ENCODE data around the gene FBLN7. TPM values are rescaled to one million over a fixed set of nuclear protein-coding genes. Genes with fewer than 3 reads are reported as not detected.
"Not testable (repeated sequence)": the region's sequence is repeated elsewhere in the genome, so short reads cannot be mapped to it uniquely, and the experiment has no call there.

Gene FBLN7, protein sequence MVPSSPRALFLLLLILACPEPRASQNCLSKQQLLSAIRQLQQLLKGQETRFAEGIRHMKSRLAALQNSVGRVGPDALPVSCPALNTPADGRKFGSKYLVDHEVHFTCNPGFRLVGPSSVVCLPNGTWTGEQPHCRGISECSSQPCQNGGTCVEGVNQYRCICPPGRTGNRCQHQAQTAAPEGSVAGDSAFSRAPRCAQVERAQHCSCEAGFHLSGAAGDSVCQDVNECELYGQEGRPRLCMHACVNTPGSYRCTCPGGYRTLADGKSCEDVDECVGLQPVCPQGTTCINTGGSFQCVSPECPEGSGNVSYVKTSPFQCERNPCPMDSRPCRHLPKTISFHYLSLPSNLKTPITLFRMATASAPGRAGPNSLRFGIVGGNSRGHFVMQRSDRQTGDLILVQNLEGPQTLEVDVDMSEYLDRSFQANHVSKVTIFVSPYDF
- 0.04 and 0.38 TPM in 2 replicates for total RNA-seq (2014; rRNA removed; shearing (Covaris generic))

DNA sequence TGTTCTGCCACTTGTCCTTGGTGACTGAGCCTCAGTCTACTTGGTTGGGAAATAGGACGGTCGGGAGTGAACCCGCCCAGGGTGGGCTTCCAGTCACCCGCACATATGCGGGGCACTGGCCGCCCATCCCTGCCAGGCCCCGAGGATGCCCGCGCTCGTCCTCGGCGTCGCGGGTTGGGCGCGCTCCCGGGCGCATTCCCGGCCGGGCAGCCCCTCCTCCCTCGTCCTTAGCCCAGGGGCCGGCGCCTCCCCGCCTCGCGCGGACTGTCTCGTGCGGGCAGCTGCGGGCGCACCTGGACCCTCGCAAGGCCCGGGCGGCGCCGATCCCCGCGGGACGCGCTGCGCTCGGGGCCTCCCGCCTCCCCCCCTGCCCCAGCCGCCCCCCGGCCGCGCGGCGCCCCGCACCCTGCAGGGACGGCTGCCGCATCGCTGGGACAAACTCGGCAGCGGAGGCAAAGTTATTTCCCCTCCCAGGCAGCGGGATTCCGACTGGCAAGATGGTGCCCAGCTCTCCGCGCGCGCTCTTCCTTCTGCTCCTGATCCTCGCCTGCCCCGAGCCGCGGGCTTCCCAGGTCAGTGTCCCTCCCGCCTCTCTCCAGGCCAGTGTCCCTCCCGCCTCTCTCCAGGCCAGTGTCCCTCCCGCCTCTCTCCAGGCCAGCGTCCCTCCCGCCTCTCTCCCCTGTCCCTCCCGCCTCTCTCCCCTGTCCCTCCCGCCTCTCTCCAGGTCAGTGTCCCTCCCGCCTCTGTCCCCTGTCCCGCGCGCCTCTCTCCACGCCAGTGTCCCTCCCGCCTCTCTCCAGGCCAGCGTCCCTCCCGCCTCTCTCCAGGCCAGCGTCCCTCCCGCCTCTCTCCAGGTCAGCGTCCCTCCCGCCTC is at the start of gene FBLN7:
TSS of gene FBLN7 (plus strand) at position 227 of the 874 bp plus-strand sequence. CDS start at position 498, 271 bp downstream.
- Histone ChIP-seq H3K27me3 (ENCODE audit: control insufficient read depth, insufficient read depth, low read length) (peaks cover 45% of the 10 kb centered on the region), H3K36me3 (replicated peaks; ENCODE audit: control insufficient read depth, insufficient read depth, low read length) (no peaks in the 10 kb centered on the region), H3K4me3 (ENCODE audit: insufficient read depth, low read depth, low read length) (peak within 1 kb of the TSS; percentile 56)
- DNase-seq: peak; percentile 91

GRCh38 chr2:112089375-112089774 is 48.8 kb upstream of the FBLN7 start:
- Histone ChIP-seq H3K36me3 (replicated peaks; ENCODE audit: control insufficient read depth, insufficient read depth, low read length) (peaks cover 4% of the 10 kb centered on the region; the same call in 1 of the 2 replicates), H3K4me3 (ENCODE audit: insufficient read depth, low read depth, low read length) (no peak overlapping the region), H3K27me3 (ENCODE audit: control insufficient read depth, insufficient read depth, low read length) (no peaks in the 10 kb centered on the region)
- no peak for DNase-seq

DNA sequence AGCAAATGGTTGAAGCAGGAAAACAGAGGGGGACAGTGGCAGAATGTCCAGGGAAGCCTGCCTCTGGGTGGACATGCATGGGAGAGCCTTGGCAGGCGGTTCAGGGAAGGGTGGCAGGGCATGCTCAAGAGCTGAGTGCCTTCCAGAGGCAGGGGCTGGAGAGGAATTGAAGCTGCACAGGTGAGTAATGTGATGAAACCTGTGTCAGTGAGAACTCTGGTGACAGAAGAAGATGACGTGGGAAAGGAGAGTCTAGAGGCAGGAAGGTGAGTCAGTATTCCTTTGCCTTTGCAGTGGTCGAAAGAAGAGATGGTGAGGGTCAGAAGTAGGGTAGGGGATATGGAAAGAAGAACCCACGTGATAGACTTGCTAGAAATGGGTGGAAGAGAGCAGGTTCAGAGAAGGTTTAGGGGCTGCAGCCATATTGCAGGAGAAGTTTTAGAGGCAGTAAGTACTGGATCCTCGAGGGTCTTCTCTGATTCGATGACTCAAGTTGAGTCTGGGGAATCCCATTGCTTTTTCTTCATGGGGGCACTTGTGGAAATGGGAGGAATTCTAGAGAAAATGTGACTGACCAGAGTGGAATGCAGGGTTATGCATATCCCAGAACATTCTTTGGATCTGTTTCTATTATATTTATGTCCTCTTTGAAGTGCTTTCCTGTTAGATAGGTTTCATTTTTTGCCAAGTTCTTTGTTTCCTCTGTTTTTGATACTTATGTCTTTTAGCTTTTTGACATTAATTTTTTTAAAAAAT is 45.7 kb upstream of the FBLN7 start:
- no peak for DNase-seq
- peaks cover 5% of the 10 kb centered on the region; the same call in 1 of the 2 replicates for H3K36me3 ChIP-seq (replicated peaks; ENCODE audit: control insufficient read depth, insufficient read depth, low read length)
- no peaks in the 10 kb centered on the region for H3K27me3 ChIP-seq (ENCODE audit: control insufficient read depth, insufficient read depth, low read length)

DNA sequence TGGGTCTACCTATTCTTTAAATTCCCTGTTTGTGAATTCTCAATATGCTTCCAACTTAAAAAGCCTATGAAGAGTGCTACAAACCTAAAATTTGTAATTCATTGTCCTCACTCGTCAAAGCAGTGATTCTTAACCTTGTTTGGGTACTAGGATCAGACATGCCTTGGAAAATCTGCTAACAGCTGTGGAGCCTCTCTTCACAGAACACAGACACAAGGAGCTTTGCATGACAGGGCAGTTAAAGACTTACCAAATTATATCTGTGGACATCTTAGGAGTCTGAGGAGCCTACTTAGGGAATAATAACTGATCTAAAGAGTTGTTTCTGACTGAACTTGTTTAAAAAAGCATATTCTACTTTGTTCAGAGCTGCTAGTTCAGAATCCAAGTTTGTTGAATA is 45.0 kb upstream of the FBLN7 start:
- peaks cover 2% of the 10 kb centered on the region; the same call in 1 of the 2 replicates for H3K36me3 ChIP-seq (replicated peaks; ENCODE audit: control insufficient read depth, insufficient read depth, low read length)

More for the DNA sequence above, 45.7 kb upstream of the FBLN7 start:
- H3K4me3 ChIP-seq (ENCODE audit: insufficient read depth, low read depth, low read length): no peak overlapping the region

GRCh38 chr2:112095681-112096080 is 42.5 kb upstream of the FBLN7 start:
- DNase-seq: no peak
- Histone ChIP-seq H3K36me3 (replicated peaks; ENCODE audit: control insufficient read depth, insufficient read depth, low read length) (peaks cover 2% of the 10 kb centered on the region; the same call in 1 of the 2 replicates), H3K27me3 (ENCODE audit: control insufficient read depth, insufficient read depth, low read length) (no peaks in the 10 kb centered on the region), H3K4me3 (ENCODE audit: insufficient read depth, low read depth, low read length) (no peak overlapping the region)

More for the DNA sequence above, 45.0 kb upstream of the FBLN7 start:
- no peak for DNase-seq
- Histone ChIP-seq H3K4me3 (ENCODE audit: insufficient read depth, low read depth, low read length) (no peak overlapping the region), H3K27me3 (ENCODE audit: control insufficient read depth, insufficient read depth, low read length) (no peaks in the 10 kb centered on the region)

DNA sequence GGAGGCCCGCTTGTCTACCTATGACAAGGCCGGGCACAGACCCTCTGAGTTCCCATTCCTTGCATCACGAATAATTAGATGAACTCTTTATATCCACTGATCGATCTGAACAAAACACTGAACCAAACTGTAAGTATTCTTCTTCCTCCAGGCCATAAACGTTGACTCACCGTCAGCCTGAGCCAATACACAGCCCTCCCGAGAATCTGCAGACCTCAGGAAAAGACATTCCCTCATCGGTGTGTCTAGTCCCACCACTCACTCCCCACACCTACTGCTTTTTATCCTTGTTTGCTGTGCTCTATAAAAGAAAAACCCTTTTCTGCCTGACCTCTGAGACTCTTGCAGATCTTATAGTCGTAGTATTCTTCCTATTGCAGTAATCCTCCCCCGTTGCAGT is 42.1 kb upstream of the FBLN7 start:
- H3K27me3 ChIP-seq (ENCODE audit: control insufficient read depth, insufficient read depth, low read length): no peaks in the 10 kb centered on the region
- H3K36me3 ChIP-seq (replicated peaks; ENCODE audit: control insufficient read depth, insufficient read depth, low read length): peaks cover 2% of the 10 kb centered on the region; the same call in 1 of the 2 replicates
- no peak overlapping the region for H3K4me3 ChIP-seq (ENCODE audit: insufficient read depth, low read depth, low read length)
- no peak for DNase-seq

DNA sequence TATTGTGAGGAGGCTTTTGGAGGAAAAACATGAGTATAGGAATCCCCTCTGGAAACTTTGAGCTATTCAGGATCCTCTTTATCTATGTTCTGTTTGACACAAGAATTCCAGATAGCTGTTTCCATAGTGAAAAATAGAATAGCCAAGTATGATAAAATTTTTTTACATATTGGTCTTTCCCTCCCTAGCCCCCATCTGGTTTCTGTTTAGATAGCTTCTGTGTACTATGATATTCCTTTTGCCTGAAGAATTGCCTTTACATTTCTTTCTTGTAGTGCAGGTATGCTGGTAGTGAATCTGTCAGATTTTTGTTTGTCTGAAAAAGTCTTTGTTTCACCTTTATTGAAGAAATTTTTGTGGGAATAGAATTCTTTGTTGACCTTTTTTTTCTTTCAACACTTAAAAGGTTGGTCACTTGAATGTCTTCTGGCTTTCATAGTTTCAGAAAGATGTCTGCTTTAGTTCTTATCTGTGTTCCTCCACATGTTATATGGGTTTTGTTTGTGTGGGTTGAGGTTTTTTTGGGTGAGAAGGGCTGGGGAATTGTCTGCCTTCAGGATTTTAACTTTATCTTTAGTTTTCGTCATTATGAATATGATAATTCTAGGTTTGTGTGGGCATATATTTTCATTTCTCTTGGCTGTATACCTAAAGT is 29.9 kb upstream of the FBLN7 start:
- H3K4me3 ChIP-seq (ENCODE audit: insufficient read depth, low read depth, low read length): no peak overlapping the region
- H3K27me3 ChIP-seq (ENCODE audit: control insufficient read depth, insufficient read depth, low read length): no peaks in the 10 kb centered on the region
- no peak for DNase-seq
- H3K36me3 ChIP-seq (replicated peaks; ENCODE audit: control insufficient read depth, insufficient read depth, low read length): no peaks in the 10 kb centered on the region

GRCh38 chr2:112109278-112109677 is 28.9 kb upstream of the FBLN7 start:
- Histone ChIP-seq H3K27me3 (ENCODE audit: control insufficient read depth, insufficient read depth, low read length) (no peaks in the 10 kb centered on the region), H3K36me3 (replicated peaks; ENCODE audit: control insufficient read depth, insufficient read depth, low read length) (no peaks in the 10 kb centered on the region)

GRCh38 chr2:112110966-112111365 is 27.2 kb upstream of the FBLN7 start:
- DNase-seq: no peak
- no peaks in the 10 kb centered on the region for H3K27me3 ChIP-seq (ENCODE audit: control insufficient read depth, insufficient read depth, low read length)
- no peaks in the 10 kb centered on the region for H3K36me3 ChIP-seq (replicated peaks; ENCODE audit: control insufficient read depth, insufficient read depth, low read length)
- H3K4me3 ChIP-seq (ENCODE audit: insufficient read depth, low read depth, low read length): no peak overlapping the region

More at GRCh38 chr2:112109278-112109677, 28.9 kb upstream of the FBLN7 start:
- no peak overlapping the region for H3K4me3 ChIP-seq (ENCODE audit: insufficient read depth, low read depth, low read length)
- no peak for DNase-seq

DNA sequence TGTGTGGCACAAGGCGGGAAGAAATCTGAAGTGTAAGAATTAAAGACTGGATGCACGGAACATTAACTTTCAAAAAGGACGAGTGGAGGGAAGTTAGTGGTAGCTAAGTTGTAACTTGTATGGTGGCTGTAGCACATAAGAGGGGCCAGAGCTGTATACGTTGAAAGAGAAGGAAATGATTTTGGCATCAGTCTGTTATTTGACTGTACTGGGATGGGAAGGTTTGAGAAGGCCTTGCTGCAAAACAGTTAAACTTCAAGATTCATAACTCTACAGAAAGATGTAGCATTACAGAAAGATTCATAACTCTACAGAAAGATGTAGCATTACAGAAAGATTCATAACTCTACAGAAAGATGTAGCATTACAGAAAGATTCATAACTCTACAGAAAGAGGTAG is 24.8 kb upstream of the FBLN7 start:
- H3K27me3 ChIP-seq (ENCODE audit: control insufficient read depth, insufficient read depth, low read length); DNase-seq; H3K4me3 ChIP-seq (ENCODE audit: insufficient read depth, low read depth, low read length); H3K36me3 ChIP-seq (replicated peaks; ENCODE audit: control insufficient read depth, insufficient read depth, low read length): not testable (repeated sequence)

DNA sequence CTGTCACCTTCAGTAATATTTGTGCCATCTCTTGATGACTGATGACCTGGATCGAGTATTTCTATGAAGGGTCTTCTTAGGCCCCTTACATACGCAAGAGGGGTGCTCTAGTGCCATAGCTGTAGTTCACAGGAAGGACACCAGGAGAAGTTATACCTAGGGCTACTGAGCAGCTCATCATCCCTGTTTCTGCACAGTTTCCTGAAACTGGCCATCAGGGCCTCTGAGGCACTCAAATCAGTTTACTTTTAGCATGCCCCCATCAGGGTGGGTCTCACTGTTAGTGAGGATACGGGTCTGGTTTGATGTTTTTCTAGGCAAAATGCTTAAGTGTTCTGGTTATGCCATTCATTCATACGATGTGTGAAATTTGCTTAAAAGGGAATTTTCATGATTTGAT is 20.0 kb upstream of the FBLN7 start:
- Histone ChIP-seq H3K36me3 (replicated peaks; ENCODE audit: control insufficient read depth, insufficient read depth, low read length) (no peaks in the 10 kb centered on the region), H3K27me3 (ENCODE audit: control insufficient read depth, insufficient read depth, low read length) (no peaks in the 10 kb centered on the region), H3K4me3 (ENCODE audit: insufficient read depth, low read depth, low read length) (no peak overlapping the region)
- peak; percentile 28 for DNase-seq

DNA sequence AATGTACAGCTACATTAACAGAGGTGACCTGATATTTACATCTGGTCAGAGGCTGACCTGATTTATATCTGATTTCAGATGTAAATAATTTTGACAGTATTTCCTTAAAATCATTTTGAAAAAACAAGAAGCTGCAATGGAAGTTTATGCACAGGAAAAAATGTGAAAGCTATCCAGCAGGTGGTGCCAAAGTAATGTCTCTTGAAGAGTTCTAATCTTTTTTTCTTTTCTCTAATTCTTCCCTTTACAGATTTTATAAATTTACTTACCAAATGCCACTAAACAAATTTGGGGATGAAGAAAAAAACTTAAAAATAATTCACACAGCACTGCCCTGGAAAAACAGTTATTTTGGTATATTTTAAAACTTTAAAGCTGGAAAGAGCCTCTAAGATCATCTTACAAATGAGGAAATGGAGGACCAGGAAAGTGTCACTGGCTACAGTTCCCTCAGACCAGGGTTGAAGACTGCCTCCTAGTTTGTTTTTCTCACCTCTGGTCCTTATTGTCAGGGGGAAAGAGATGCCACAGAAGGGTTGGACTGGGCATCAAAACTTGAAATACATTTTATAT is 16.4 kb upstream of the FBLN7 start:
- no peaks in the 10 kb centered on the region for H3K36me3 ChIP-seq (replicated peaks; ENCODE audit: control insufficient read depth, insufficient read depth, low read length)
- no peak for DNase-seq
- H3K4me3 ChIP-seq (ENCODE audit: insufficient read depth, low read depth, low read length): no peak overlapping the region
- no peaks in the 10 kb centered on the region for H3K27me3 ChIP-seq (ENCODE audit: control insufficient read depth, insufficient read depth, low read length)

- H3K4me3 ChIP-seq (ENCODE audit: insufficient read depth, low read depth, low read length): no peak overlapping the region
- H3K27me3 ChIP-seq (ENCODE audit: control insufficient read depth, insufficient read depth, low read length): no peaks in the 10 kb centered on the region
These were observed 9.1 kb upstream of the FBLN7 start for GRCh38 chr2:112129060-112129459.

More at GRCh38 chr2:112129060-112129459, 9.1 kb upstream of the FBLN7 start:
- DNase-seq: no peak
- H3K36me3 ChIP-seq (replicated peaks; ENCODE audit: control insufficient read depth, insufficient read depth, low read length): no peaks in the 10 kb centered on the region
